DOHH2 (cell line): ENCODE results near the gene GCSAML.

Experiments used
- CTCF ChIP-seq: fragments of 200-600 bp; sonication (generic); IDR thresholded peaks from one replicate; pipeline ENCODE4 v1.5.1; 2014; ENCODE audit warnings: antibody characterized with exemption, mild to moderate bottlenecking, low read depth, low read length; ENCODE audit not compliant: poor library complexity, severe bottlenecking
- EZH2phosphoT487 ChIP-seq: fragments of 200-600 bp; sonication (generic); IDR thresholded peaks from 2 replicates; pipeline ENCODE4 v1.6.1; 2017; ENCODE audit warnings: borderline replicate concordance, mild to moderate bottlenecking, antibody characterized with exemption, low read length, moderate library complexity, mixed read lengths

DNA sequence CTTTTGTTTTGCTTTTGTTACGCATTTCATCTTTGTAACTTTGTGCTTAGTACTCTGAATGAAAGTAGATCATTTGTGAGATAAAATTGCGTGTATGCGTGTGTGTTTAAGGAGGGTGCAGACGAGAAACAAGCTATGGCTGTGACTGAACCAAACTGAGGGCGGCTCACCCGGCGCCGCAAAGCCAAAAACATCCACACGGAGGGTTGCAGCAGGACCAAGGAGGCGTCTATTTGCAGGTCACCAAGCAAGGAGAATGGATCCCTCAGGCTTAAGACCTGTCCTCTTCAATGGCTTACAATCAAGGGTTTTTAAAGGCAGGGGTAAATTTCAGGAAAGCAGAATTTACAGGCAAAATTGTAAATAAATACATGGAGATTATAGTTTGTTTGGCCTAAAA lies 12.8 kb downstream of the GCSAML start:
- TF ChIP-seq CTCF: no peak
- TF ChIP-seq EZH2phosphoT487: no peak
